Lower leg skin (tissue), 3 donors: ENCODE measurements around the gene RGS5.

Experiments used
- CTCF ChIP-seq, 3 donors: fragments of 450-650 bp; IDR thresholded peaks; one replicate each; pipeline ENCODE4 v1.5.1; 2016; ENCODE audit warnings: antibody characterized with exemption in 3 of 3, mild to moderate bottlenecking in 3 of 3, moderate library complexity in 2 of 3
- POLR2A ChIP-seq, 2 donors: fragments of 450-650 bp; IDR thresholded peaks; one replicate each; pipeline ENCODE4 v1.6.1; 2016 to 2017; ENCODE audit warnings: antibody characterized with exemption in 2 of 2, mild to moderate bottlenecking in 1 of 2, moderate library complexity in 1 of 2

- TF ChIP-seq CTCF (IDR thresholded peaks at IDR 0.05) (no peak), POLR2A (IDR thresholded peaks at IDR 0.05) (no peak)
These were observed 2.8 kb upstream of the RGS5 start for GRCh38 chr1:163205513-163205912.
